HG03354 (cell line): Measurements from ENCODE around the gene RPGRIP1.
"Not testable (repeated sequence)": the region's sequence is repeated elsewhere in the genome, so short reads cannot be mapped to it uniquely, and the experiment has no call there.

ENCODE experiments used
- ATAC-seq: cut with Tn5 transposase; IDR thresholded peaks from one replicate; pipeline ENCODE4 v1.9.1; 2021; ENCODE audit warnings: mild to moderate bottlenecking; ENCODE audit not compliant: unreplicated experiment, poor library complexity, severe bottlenecking

Gene RPGRIP1

GRCh38 chr14:21298358-21298757 is 18.5 kb downstream of the RPGRIP1 start:
- no peak for ATAC-seq

DNA sequence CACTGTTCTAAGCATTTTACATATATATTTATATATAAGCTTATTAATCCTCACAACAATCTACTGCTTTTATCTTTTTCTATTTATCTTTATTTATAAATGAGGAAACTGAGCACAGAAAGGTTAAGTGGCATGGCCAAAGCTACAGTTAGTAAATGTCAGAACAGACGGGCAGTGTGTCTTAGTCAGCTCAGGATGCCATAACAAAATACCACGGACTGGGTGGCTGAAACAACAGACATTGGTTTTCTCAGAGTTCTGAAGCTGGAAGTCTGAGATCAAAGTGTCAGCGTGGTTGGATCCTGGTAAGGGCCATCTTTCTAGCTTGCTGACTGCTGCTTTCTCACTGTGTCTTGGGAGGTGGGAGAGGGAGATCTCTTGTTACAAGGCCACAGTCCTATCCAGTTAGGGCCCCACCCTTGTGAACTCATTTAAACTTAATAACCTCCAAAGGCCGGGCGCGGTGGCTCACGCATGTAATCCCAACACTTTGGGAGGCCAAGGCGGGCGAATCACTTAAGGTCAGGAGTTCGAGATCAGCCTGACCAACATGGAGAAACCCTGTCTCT is 19.8 kb downstream of the RPGRIP1 start:
- ATAC-seq, result no peak

DNA sequence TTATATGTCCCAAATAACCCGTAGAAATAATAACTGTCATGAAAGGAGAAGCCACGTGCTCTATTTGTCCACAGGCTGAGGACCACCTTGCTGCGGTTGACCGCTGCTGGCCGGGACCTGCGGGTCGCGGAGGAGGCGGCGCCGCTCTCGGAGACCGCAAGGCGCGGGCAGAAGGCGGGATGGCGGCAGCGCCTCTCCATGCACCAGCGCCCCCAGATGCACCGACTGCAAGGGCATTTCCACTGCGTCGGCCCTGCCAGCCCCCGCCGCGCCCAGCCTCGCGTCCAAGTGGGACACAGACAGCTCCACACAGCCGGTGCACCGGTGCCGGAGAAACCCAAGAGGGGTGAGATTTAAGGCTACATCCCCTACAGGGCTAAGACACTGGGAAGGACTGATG is 21.0 kb downstream of the RPGRIP1 start:
- no peak for ATAC-seq

- ATAC-seq, result no peak
Observed at GRCh38 chr14:21302013-21302835, 22.3 kb downstream of the RPGRIP1 start.

GRCh38 chr14:21302836-21303140 is 22.9 kb downstream of the RPGRIP1 start:
- not testable (repeated sequence) for ATAC-seq

- no peak for ATAC-seq
Observed at GRCh38 chr14:21307637-21308036, 27.8 kb downstream of the RPGRIP1 start.

- ATAC-seq, result peak; percentile 30
Observed at GRCh38 chr14:21308132-21308478, 28.2 kb downstream of the RPGRIP1 start.

GRCh38 chr14:21308479-21309237 is 28.8 kb downstream of the RPGRIP1 start:
- ATAC-seq, result peak; percentile 88

- no peak for ATAC-seq
Observed at GRCh38 chr14:21309238-21309636, 29.4 kb downstream of the RPGRIP1 start.

DNA sequence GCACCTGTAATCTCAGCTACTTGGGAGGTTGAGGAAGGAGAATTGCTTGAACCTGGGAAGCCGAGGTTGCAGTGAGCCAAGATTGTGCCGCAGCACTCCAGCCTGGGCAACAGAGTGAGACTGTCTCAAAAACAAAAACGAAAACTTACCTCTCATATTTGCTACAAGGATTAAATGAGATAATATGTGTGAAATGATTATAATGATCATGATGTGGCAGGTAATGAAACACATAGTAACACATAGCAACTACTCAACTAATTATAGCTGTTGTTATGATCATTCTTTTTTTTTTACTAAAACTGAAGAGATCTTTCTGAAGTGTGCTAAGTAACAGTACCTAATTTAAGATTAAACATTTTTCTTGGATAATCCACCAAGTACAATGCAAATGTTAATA is 30.1 kb downstream of the RPGRIP1 start:
- no peak for ATAC-seq

DNA sequence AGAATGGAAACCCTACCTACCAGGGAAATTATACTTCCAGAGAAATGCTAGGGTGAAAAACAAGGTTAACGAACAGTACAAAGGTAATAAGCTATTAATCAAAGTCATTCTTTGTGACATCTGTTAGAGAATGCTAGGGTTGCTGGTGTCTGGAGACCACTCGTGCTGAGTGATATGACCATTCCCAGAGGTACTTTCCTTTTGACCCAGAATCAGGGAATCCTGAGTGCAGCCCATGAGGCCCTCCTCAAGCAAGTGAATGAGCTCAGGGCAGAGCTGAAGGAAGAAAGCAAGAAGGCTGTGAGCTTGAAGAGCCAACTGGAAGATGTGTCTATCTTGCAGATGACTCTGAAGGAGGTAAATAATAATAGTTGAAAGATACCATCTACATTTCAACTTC is 31.7 kb downstream of the RPGRIP1 start:
- ATAC-seq, result no peak

DNA sequence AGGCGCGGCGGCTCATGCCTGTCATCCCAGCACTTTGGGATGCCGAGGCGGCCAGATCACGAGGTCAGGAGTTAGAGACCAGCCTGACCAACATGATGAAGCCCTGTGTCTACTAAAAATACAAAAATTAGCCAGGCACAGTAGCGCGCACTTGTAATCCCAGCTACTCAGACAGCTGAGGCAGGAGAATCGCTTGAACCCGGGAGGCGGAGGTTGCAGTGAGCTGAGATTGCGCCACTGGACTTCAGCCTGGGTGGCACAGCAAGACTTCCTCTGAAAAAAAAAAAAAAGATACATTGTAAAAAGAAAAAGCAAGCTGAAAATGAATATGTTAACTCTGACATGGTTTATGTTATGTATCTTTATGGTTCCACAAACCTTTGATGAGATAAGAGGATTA is 33.6 kb downstream of the RPGRIP1 start:
- no peak for ATAC-seq

- no peak for ATAC-seq
Observed at GRCh38 chr14:21317398-21317797, 37.5 kb downstream of the RPGRIP1 start.

- no peak for ATAC-seq
Observed at GRCh38 chr14:21320913-21321312, 41.0 kb downstream of the RPGRIP1 start.

DNA sequence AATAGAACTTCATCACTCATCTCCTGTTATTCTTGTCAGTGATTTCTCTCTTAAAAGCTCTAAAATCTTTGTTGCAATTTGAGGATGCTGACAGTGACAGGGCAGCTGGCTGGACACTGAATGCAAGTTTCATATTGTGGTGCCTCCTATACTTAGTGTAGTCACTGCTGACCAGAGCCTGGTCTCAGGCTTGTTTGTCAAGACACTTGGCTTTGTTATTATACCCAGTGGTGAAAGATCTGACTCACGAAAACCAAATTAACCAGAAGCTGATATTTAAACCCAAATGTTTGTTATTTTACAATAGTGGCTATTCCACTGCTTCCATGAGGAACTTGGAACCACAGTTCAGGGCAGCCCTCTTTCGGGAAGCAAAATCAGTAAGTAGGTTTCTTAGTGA is 42.8 kb downstream of the RPGRIP1 start:
- ATAC-seq, result no peak

DNA sequence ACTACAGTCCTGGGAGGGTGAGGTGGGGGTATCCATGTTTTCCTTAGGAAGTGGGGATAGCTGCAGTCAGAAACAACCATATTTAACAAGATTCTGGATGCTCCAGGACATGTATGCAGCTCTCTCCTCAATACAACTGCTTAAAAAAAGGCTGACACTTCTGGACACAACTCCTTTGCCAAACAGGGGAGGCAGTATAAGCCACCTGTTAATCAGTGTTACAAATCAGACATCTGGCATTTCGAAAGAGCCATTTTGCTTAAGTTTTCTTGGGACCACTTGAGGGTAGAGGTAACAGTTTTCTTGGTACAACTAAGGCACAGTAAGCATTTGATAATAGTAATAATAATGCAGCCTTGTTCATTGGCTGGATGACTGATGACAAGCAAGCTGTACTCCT is 47.1 kb downstream of the RPGRIP1 start:
- ATAC-seq, result no peak
